Chondrocyte (in vitro differentiated cells): ENCODE measurements around the gene C20orf204. TPM values are rescaled to one million over a fixed set of nuclear protein-coding genes. Genes with fewer than 3 reads are reported as not detected.

Source experiments
- DNase-seq: peaks from one replicate; pipeline ENCODE4 v3.0.0; 2021; ENCODE audit warnings: mixed read lengths, low spot score
- H3K27ac Mint-ChIP-seq: one replicate; pipeline ENCODE4 v1.8.0; 2021; ENCODE audit warnings: mild to moderate bottlenecking, moderate library complexity, mixed read lengths; ENCODE audit not compliant: unreplicated experiment
- H3K27me3 Mint-ChIP-seq: 2 replicates; pipeline ENCODE4 v1.8.0; 2021; ENCODE audit warnings: low read depth, mixed read lengths
- H3K36me3 Mint-ChIP-seq: 2 replicates; pipeline ENCODE4 v1.8.0; 2021; ENCODE audit warnings: low read depth, mixed read lengths
- H3K4me1 Mint-ChIP-seq: 2 replicates; pipeline ENCODE4 v1.8.0; 2021; ENCODE audit warnings: low read depth, mild to moderate bottlenecking, mixed read lengths
- H3K4me3 Mint-ChIP-seq: one replicate; pipeline ENCODE4 v1.8.0; 2021; ENCODE audit warnings: mild to moderate bottlenecking, moderate library complexity, mixed read lengths; ENCODE audit not compliant: unreplicated experiment
- H3K9me3 Mint-ChIP-seq: 2 replicates; pipeline ENCODE4 v1.8.0; 2021; ENCODE audit warnings: low read depth, mixed read lengths
- CTCF ChIP-seq: fragments of 200-600 bp; sonication (generic); IDR thresholded peaks from 2 replicates; pipeline ENCODE4 v1.5.0; 2021; ENCODE audit warnings: antibody characterized with exemption, mild to moderate bottlenecking, moderate library complexity
- total RNA-seq: library from RNA; stranded (reverse); gene quantifications from 3 replicates; pipeline ENCODE4 v1.2.1, GENCODE V29; 2021

The C20orf204 gene
- total RNA-seq, 1 donor from 2014 or later = 0.77 TPM

DNA sequence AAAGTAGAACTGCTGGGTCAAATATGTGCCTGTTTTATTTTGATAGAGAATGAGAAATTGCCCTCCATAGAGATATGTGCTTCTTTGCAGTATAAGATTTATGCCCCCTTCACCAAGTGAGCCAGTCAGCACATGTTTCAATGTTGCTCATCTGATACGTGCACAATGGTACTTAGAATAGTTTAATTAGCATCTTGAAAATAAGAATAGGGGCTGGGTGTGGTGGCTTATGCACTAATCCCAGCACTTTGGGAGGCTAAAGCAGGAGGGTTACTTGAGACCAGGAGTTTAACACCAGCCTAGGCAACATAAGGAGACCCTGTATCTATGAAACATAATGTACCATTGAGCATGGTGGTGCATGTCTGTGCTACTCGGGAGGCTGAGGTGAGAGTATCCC is 20.3 kb upstream of the C20orf204 start:
- no peak for DNase-seq
- no peak overlapping the region for H3K4me3 Mint-ChIP-seq
- TF ChIP-seq CTCF = no peak
- peaks cover 35% of the 10 kb centered on the region for H3K36me3 Mint-ChIP-seq
- no peak overlapping the region for H3K27ac Mint-ChIP-seq
- no peaks in the 10 kb centered on the region for H3K27me3 Mint-ChIP-seq
- H3K4me1 Mint-ChIP-seq = no peaks in the 10 kb centered on the region
- no peaks in the 10 kb centered on the region for H3K9me3 Mint-ChIP-seq

DNA sequence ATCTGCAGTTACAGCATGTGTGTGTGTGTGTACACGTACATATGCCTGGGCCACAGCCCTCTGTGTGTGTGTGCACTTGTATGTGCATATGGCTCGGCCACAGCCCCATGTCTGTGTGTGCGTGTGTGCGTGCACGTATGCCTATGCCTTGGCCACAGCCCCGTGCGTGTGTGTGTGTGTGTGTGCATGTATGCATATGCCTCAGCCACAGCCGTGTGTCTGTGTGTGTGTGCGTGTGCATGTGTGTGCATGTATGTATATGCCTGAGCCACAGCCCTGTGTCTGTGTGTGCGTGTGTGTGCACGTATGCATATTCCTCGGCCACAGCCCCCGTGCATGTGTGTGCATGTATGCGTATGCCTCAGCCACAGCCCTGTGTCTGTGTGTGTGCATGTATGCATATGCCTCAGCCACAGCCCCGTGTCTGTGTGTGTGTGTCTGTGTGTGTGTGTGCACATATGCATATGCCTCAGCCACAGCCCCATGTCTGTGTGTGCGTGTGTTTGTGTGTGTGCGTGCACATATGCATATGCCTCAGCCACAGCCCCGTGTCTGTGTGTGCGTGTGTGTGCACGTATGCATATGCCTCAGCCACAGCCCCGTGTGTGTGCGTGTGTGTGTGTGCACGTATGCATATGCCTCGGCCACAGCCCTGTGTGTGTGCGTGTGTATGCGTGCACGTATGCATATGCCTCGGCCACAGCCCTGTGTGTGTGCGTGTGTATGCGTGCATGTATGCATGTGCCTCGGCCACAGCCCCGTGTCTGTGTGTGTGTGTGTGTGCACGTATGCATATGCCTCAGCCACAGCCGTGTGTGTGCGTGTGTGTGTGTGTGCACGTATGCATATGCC is 14.6 kb upstream of the C20orf204 start:
- Mint-ChIP-seq H3K4me3 (no peak overlapping the region), H3K27me3 (no peaks in the 10 kb centered on the region), H3K9me3 (no peaks in the 10 kb centered on the region), H3K4me1 (no peaks in the 10 kb centered on the region), H3K36me3 (peaks cover 39% of the 10 kb centered on the region), H3K27ac (no peak overlapping the region)
- TF ChIP-seq CTCF = no peak
- no peak for DNase-seq

GRCh38 chr20:64022671-64023360 is 13.2 kb upstream of the C20orf204 start:
- TF ChIP-seq CTCF = no peak
- H3K27ac Mint-ChIP-seq = no peak overlapping the region
- no peaks in the 10 kb centered on the region for H3K27me3 Mint-ChIP-seq
- DNase-seq = no peak
- no peak overlapping the region for H3K4me3 Mint-ChIP-seq
- H3K9me3 Mint-ChIP-seq = no peaks in the 10 kb centered on the region
- H3K36me3 Mint-ChIP-seq = peaks cover 39% of the 10 kb centered on the region
- no peaks in the 10 kb centered on the region for H3K4me1 Mint-ChIP-seq

- Mint-ChIP-seq H3K27ac (no peak overlapping the region), H3K27me3 (no peaks in the 10 kb centered on the region), H3K4me1 (no peaks in the 10 kb centered on the region), H3K4me3 (no peak overlapping the region), H3K9me3 (no peaks in the 10 kb centered on the region), H3K36me3 (peaks cover 39% of the 10 kb centered on the region)
- DNase-seq = no peak
- no peak for TF ChIP-seq CTCF
These were observed 12.4 kb upstream of the C20orf204 start for GRCh38 chr20:64023361-64024140.
